WI38 (cell line): ENCODE measurements around the gene SERPINF2.
"Not testable (repeated sequence)": the region's sequence is repeated elsewhere in the genome, so short reads cannot be mapped to it uniquely, and the experiment has no call there.

Experiments
- H3K4me3 ChIP-seq: 2 replicates; pipeline ENCODE4 v1.5.1; 2011; ENCODE audit warnings: low read depth, mild to moderate bottlenecking, control low read depth, low read length
- TF ChIP-seq, protein P1 (sequence below): IDR thresholded peaks from 2 replicates; pipeline ENCODE4 v1.5.1; 2012; ENCODE audit warnings: low read depth, mild to moderate bottlenecking, control low read depth, low read length

SERPINF2 gene

DNA sequence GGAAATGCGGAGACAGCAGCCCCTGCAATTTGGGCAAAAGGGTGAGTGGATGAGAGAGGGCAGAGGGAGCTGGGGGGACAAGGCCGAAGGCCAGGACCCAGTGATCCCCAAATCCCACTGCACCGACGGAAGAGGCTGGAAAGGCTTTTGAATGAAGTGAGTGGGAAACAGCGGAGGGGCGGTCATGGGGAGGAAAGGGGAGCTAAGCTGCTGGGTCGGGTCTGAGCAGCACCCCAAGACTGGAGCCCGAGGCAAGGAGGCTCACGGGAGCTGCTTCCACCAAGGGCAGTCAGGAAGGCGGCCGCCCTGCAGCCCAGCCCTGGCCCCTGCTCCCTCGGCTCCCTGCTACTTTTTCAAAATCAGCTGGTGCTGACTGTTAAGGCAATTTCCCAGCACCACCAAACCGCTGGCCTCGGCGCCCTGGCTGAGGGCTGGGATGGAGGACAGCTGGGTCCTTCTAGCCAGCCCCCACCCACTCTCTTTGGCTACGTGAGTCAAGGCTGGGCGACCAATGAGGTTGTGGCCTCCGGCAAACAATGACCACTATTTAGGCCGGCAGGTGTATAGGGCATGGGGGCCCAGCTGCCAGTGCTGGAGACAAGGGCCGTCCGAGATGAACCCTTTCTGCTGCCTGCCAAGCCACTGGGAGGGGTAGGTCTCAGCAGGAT, 19.7 kb downstream of the SERPINF2 start:
- TF ChIP-seq, protein P1, sequence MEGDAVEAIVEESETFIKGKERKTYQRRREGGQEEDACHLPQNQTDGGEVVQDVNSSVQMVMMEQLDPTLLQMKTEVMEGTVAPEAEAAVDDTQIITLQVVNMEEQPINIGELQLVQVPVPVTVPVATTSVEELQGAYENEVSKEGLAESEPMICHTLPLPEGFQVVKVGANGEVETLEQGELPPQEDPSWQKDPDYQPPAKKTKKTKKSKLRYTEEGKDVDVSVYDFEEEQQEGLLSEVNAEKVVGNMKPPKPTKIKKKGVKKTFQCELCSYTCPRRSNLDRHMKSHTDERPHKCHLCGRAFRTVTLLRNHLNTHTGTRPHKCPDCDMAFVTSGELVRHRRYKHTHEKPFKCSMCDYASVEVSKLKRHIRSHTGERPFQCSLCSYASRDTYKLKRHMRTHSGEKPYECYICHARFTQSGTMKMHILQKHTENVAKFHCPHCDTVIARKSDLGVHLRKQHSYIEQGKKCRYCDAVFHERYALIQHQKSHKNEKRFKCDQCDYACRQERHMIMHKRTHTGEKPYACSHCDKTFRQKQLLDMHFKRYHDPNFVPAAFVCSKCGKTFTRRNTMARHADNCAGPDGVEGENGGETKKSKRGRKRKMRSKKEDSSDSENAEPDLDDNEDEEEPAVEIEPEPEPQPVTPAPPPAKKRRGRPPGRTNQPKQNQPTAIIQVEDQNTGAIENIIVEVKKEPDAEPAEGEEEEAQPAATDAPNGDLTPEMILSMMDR: no peak
- H3K4me3 ChIP-seq: peak overlapping the region; percentile 59

DNA sequence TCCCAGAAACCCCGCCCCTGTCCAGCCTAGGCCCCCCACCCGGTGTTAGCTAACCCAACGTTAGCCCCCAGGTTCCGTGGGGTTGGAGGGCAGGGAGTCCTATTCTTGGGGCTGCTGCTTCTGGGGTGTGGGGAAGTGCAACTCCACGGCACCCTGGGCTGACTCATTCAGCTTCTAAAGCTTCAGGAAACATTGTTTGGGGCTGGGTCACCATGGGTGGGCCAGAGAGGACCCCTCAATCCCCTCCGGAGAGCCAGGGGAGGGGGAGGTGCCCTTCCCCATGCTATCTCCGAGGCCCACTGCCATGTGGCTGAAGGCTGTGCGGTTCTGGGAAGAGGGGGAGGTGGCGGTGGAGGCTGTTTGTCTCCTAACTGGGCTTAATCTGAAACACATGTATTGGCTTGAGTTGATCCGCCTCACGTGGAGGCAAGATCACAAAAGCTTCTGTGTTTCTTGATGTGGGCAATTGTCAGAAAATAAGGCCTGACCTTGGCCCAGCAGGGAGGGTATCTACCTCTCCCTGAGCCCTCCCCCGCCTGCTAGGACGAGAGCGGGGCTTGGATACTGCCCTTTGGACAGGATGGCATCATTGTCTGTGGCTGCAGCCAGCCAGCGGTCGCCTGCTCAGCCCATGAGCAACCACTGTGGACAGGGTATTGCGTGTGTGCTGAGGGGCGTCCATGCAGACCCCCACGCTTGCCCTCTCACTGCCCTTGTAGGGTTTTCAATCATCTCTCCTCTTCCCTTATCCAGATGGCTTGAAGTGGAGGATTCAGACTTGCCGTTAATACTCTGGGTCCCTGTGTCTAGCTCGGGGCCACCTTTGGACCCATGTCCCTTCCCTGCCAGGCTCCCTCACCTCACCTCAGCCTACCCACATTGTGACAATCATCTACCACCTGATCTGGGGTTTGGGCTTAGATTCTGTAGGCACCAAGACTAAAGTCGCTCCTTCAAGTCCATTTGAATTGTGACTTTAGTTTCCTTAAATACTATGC, 20.5 kb downstream of the SERPINF2 start:
- TF ChIP-seq, protein P1: no peak
- peak overlapping the region; percentile 59 for H3K4me3 ChIP-seq

DNA sequence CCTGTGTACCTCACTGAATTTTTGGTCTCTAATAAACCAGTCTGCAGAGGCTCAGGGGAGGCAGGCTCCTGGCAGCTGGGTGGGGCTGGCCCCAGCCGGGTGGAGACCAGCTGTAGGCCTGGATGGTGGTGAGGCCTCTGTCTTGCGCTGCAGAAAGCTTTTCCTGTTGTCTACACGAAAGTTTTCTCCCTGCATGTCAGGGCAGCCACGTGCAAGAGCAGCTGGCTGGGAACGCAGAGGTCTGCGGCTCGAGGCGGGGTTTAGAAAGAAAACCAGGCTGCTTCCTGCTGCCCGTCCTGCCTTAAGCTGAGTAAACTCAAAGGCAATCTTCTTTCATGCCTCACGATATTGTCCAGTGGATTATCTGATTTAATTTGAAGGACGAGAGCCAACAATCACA, 21.6 kb downstream of the SERPINF2 start:
- TF ChIP-seq, protein P1: no peak
- H3K4me3 ChIP-seq: no peak overlapping the region

DNA sequence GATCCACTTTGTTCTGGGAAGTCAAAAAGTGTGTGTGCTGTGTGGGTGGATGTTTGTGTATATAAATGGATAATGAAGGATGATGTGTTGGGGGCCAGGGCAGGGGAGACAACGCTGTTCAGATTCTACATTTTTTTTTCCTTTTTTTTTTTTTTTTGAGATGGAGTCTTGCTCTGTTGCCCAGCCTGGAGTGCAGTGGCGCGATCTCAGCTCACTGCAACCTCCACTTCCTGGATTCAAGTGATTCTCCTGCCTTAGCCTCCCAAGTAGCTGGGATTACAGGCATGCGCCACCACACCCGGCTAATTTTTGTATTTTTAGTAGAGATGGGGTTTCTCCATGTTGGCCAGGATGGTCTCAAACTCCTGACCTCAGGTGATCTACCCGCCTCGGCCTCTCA, 22.0 kb downstream of the SERPINF2 start:
- not testable (repeated sequence) for H3K4me3 ChIP-seq

DNA sequence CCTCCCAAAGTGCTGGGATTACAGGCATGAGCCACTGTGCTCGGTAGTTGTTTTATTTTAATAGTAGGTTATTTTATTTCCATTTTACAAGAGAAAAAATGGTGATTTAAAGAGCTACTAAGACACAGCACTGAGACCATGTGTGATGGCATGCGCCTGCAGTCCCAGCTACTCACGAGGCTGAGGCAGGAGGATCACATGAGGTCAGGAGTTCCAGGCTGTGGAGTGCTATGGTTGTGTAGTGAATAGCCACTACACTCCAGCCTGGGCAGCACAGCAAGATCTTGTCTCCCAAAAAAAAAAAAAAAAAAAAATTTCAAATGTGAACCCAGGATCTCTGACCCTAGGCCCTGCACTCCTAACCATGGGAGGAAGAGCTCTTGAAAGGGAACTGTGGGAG, 22.9 kb downstream of the SERPINF2 start:
- H3K4me3 ChIP-seq: no peak overlapping the region
- TF ChIP-seq, protein P1: no peak

DNA sequence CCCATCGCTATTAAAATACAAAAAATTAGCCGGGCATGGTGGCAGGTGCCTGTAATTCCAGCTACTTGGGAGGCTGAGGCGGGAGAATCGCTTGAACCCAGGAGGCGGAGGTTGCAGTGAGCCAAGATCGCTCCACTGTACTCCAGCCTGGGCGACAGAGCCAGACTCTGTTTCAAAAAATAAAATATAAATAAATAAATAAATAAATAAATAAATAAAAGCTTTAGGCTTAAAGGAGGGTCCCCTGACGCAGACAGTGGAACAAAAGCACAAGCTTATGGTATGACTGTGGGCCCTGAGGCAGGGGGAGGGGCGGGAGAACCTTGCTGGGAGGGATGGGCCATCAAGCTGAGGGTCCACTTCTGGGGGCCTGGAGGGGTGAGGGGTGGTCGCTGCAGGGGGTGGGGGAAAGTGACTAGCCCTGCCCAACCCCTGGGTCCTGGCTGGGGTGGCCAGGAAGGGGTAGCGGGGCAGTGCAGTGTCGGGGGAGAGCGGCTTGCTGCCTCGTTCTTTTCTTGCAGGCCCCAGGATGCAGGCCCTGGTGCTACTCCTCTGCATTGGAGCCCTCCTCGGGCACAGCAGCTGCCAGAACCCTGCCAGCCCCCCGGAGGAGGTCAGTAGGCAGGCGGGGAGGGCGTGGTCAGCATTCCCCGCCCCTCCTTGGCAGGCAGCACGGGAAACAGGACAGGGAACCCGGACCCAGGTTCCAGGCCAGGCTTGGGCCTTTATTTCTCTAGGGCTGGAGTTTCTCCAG, 23.9 kb downstream of the SERPINF2 start:
- no peak overlapping the region for H3K4me3 ChIP-seq
- TF ChIP-seq, protein P1: no peak

DNA sequence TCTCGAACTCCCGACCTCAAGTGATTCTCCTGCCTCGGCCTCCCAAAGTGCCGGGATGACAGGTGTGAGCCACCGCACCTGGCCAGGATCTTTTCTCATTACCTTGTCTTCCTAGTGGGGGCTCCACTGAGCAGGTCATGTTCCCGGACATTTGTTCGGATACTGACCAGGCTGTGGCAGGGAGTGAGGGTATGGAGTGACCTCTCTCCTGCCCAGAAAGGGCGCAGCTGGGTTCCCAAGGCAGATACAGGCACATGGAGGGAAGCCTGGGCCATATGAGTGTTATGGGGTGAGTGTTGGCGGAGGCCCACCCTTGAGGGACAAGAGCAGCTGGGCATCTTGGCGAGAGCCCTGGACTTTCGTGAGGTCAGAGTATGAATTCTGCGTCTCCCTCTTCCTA, 24.7 kb downstream of the SERPINF2 start:
- TF ChIP-seq, protein P1: no peak
- H3K4me3 ChIP-seq: no peak overlapping the region
